Muscle layer of colon (tissue), 2 donors: ENCODE data around the gene MYO1B.

Experiments
- H3K27ac ChIP-seq: one replicate; pipeline ENCODE4 v1.7.0; 2013; ENCODE audit warnings: low read depth, mild to moderate bottlenecking, low read length, moderate library complexity
- H3K27me3 ChIP-seq, 2 donors: one replicate each; pipeline ENCODE4 v1.7.0; 2013; ENCODE audit warnings: low read length in 2 of 2, mild to moderate bottlenecking in 2 of 2; ENCODE audit not compliant: insufficient read depth in 2 of 2, control insufficient read depth in 1 of 2
- H3K36me3 ChIP-seq: one replicate; pipeline ENCODE4 v1.7.0; 2013; ENCODE audit warnings: mild to moderate bottlenecking, low read length; ENCODE audit not compliant: insufficient read depth
- H3K4me1 ChIP-seq: one replicate; pipeline ENCODE4 v1.7.0; 2013; ENCODE audit warnings: mild to moderate bottlenecking, low read length; ENCODE audit not compliant: insufficient read depth
- H3K4me3 ChIP-seq, 2 donors: one replicate each; pipeline ENCODE4 v1.7.0; 2013; ENCODE audit warnings: low read length in 2 of 2, low read depth in 1 of 2, mild to moderate bottlenecking in 1 of 2, moderate library complexity in 1 of 2
- H3K9ac ChIP-seq: one replicate; pipeline ENCODE4 v1.7.0; 2013; ENCODE audit warnings: low read length
- H3K9me3 ChIP-seq: one replicate; pipeline ENCODE4 v1.7.0; 2013; ENCODE audit warnings: mild to moderate bottlenecking, low read length
- donor health status: abdominal sarcoma.
- donor health status: Adenocarcinoma of cecum.

The MYO1B gene

DNA sequence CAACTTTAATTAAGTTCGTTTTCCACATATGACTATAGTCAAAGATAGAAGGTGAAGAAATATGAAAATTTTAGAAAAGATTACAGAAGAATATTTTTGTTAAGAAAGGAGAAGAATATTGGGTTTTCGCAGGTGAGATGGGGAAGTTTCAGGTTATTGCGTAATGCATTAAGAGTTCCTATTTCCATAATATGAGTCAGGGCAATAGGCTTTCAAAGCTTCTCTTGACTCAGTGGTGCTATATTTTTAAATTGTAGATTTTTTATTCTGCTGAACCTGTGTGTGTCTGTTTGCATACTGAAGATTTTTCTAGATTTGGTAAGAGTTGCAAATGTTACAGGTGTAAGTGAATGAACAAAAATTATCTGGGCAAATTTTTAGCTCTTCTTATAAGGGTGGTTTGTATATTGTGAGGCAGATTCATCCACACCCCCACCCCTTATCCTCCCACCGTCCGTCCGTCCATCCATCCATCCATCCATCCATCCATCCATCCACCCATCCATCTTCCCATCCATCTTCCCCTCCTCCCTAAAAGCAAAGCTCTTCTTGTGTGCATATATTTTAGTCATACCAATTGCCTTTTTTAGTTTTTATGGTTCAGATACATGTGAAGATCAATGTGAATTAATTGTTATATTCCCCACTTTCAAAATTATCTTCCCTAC lies 69.6 kb downstream of the MYO1B start:
- H3K9ac ChIP-seq = no peak overlapping the region
- no peak overlapping the region for H3K4me3 ChIP-seq
- no peaks in the 10 kb centered on the region for H3K27me3 ChIP-seq
- no peaks in the 10 kb centered on the region for H3K9me3 ChIP-seq
- H3K36me3 ChIP-seq = no peaks in the 10 kb centered on the region
- H3K4me1 ChIP-seq = peaks cover 9% of the 10 kb centered on the region
- no peak overlapping the region for H3K27ac ChIP-seq

DNA sequence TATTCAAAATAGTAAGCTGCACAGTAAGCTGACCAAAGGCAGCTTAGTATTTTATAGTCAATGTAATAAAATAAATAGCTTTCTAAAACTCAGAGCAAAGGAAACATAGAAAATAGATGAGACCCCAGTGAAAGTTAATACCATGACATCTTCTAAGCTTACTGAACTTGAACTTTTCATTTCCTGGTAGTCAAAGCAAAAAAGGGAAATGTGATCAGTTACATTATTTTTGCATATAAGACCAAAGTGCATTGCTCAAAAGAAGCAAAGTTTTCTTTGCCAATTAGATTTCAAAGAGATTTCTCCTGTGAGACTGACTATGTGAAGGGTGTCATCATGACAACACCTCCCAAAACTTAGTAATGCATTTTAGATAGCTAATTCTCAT lies 70.2 kb downstream of the MYO1B start:
- Histone ChIP-seq H3K4me1 (peaks cover 9% of the 10 kb centered on the region), H3K27ac (no peak overlapping the region), H3K4me3 (no peak overlapping the region), H3K36me3 (no peaks in the 10 kb centered on the region), H3K27me3 (no peaks in the 10 kb centered on the region), H3K9me3 (no peaks in the 10 kb centered on the region), H3K9ac (no peak overlapping the region)

DNA sequence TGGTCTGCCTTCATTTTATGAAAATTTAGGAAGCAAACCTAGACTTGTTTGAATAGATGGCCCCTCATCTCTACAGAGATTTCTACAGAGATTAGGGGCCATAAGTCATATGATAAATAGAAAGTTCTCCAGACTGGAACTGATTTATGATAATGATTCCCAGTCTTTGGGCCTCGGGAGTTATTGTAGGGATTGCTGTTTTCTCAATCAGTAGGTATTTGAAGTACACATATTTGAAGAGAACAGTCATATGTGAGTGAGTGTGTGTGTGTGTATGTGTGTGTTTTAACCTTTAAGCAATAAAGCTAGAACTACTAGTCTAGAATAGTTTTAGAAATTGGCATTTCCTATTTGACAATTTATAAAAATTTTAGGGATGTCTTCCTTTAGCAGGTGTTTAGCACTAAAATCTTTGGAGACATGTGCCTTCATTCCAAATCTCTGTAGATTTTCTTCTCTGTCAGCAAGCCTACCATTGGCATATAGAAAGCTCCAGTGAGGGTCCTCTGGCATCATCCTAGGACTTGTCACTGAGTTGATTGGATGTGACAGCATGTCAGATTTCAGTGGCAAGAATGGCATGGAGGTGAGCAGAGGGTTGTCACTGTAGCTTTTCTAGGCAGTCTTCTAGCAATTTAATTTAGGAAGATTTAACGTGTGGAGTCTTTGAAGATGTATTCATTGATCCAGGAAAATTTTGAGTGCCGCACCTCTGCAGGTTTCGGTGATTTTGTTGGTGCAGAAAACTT lies 71.2 kb downstream of the MYO1B start:
- Histone ChIP-seq H3K9ac (no peak overlapping the region), H3K27ac (no peak overlapping the region), H3K36me3 (no peaks in the 10 kb centered on the region), H3K4me3 (no peak overlapping the region), H3K4me1 (peaks cover 9% of the 10 kb centered on the region), H3K27me3 (no peaks in the 10 kb centered on the region), H3K9me3 (no peaks in the 10 kb centered on the region)

DNA sequence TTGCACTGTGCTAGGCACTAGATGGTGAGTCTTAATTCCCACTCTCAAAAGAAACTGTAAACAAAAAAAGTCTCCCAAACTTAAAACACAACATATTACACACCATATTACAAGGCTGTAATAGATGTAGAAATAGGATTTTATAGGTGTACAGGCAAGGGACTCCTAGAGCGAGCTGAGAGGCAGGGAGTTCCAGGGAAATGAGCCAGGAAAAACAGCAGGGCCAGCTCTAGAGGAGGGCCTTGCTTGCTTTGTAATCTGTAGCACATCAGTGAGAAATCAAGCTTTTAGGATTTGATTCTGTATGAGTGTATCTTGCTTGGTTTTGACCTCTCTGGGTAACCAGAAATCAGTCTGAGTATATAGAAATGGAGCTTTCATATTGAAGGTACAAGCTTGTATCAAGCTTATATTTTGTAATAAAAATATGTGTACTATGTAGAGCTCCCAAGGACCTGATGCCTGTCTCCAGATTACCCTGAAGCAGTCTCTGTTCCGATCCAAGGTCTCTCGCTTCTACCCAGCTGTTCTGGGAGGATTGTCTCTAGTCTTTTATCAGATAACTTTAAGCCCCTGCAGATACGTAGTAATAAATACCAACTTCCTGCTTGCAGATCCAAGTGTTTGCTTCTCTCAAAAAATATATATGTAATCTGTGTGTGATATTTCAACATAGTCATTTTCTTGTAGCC lies 73.0 kb downstream of the MYO1B start:
- H3K9ac ChIP-seq = no peak overlapping the region
- H3K36me3 ChIP-seq = no peaks in the 10 kb centered on the region
- no peak overlapping the region for H3K27ac ChIP-seq
- H3K4me1 ChIP-seq = peaks cover 9% of the 10 kb centered on the region
- no peaks in the 10 kb centered on the region for H3K9me3 ChIP-seq
- no peak overlapping the region for H3K4me3 ChIP-seq
- no peaks in the 10 kb centered on the region for H3K27me3 ChIP-seq

DNA sequence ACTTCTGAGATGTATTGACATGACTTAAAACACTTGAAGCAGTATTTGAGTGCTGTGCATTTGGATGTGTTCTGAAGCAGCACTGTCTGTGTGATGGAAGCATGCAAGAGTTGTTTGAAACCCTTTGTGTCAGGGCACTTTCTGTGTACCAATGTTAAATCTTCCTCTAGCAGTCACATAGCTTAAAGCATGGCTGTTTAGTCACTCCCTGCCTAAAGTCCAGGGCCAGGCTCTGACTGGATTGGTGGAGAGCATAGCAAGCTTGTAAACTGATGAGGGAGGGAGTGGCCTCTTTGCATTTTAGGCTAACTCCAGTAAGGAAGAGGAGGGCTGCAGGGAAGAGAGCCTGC lies 73.5 kb downstream of the MYO1B start:
- Histone ChIP-seq H3K9me3 (no peaks in the 10 kb centered on the region), H3K4me3 (no peak overlapping the region), H3K4me1 (peaks cover 9% of the 10 kb centered on the region), H3K27ac (no peak overlapping the region), H3K36me3 (no peaks in the 10 kb centered on the region), H3K9ac (no peak overlapping the region), H3K27me3 (no peaks in the 10 kb centered on the region)

DNA sequence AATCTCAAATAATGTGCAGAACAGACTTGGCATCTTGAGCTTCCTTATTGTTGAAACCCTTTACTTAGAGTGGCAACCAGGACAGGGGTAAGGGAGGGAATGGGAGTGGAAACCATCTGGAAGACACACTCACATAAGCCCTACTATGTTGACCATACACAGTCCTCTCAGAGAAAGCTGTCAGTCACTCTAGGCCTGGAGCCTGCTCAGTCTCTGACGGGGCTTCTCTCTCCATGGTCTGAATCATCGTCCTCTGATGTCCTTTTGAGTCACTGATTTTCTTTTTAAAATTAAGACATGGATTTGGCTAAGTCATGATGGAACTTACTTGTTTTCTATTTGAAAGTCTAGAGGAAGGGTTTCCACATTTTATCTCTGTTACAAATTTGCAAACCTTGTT lies 74.0 kb downstream of the MYO1B start:
- Histone ChIP-seq H3K27me3 (no peaks in the 10 kb centered on the region), H3K9me3 (no peaks in the 10 kb centered on the region), H3K4me1 (peaks cover 9% of the 10 kb centered on the region), H3K4me3 (no peak overlapping the region), H3K27ac (no peak overlapping the region), H3K36me3 (no peaks in the 10 kb centered on the region), H3K9ac (no peak overlapping the region)

DNA sequence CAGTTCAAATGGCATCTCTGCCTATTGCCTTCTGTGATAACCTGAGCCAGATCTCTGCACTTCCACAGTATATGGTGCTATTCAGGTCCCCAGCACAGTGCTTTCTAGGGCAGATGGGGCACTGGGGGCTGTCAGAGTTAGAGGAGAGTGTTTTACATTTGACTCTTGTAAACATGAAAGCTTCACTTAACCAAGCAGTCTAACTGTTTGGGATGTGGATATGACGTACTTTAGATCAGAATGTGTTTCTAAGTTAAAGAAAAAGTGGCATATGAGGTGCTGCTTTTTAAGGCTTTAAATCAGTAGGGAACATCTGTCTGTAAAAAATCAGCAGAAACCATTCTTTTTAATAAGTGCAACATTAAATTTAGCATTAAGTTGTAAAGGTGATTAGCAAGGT lies 75.7 kb downstream of the MYO1B start:
- Histone ChIP-seq H3K9me3 (no peaks in the 10 kb centered on the region), H3K9ac (no peak overlapping the region), H3K4me3 (no peak overlapping the region), H3K4me1 (peaks cover 9% of the 10 kb centered on the region), H3K27ac (no peak overlapping the region), H3K36me3 (no peaks in the 10 kb centered on the region), H3K27me3 (no peaks in the 10 kb centered on the region)

DNA sequence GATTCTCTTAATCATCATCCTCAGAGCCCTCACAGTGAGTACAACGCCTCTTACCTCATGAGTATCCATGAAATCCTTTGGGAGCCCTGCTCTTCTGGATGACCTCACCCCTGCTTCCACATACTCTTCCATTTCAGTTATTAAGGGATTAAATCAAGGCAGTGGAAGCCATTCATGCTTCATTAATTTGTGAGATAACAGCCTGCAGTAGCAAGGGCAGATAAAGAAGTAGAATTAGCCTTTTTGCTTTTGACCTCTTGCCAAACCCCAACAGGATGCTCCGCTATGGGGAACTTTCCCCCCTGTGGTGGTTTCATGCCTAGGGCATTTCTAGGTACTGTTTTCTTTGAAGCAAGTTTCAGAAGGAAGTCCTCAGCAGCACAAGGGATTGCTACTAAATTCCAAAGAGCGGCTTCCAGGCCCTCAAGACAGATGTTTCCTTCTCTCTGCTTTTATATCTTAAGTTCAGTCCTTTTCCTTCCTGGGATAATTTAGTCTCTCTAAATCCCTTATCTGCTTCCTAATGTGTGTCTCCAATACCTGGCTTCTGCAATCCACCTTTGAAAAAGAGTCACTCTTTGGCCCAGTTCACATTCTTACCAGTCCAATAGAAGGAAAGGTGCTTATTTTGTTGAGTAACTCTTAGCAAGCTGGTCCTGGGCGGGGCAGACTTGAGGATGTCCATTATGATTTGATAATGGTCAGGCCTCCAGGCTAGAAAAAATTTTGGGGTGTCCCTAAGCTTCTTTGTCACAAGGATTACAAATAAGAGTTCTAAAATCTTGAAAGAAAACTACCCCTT lies 76.9 kb downstream of the MYO1B start:
- H3K4me3 ChIP-seq = no peak overlapping the region
- H3K27me3 ChIP-seq = no peaks in the 10 kb centered on the region
- no peak overlapping the region for H3K9ac ChIP-seq
- peaks cover 9% of the 10 kb centered on the region for H3K4me1 ChIP-seq
- H3K27ac ChIP-seq = no peak overlapping the region
- H3K36me3 ChIP-seq = no peaks in the 10 kb centered on the region
- H3K9me3 ChIP-seq = no peaks in the 10 kb centered on the region

DNA sequence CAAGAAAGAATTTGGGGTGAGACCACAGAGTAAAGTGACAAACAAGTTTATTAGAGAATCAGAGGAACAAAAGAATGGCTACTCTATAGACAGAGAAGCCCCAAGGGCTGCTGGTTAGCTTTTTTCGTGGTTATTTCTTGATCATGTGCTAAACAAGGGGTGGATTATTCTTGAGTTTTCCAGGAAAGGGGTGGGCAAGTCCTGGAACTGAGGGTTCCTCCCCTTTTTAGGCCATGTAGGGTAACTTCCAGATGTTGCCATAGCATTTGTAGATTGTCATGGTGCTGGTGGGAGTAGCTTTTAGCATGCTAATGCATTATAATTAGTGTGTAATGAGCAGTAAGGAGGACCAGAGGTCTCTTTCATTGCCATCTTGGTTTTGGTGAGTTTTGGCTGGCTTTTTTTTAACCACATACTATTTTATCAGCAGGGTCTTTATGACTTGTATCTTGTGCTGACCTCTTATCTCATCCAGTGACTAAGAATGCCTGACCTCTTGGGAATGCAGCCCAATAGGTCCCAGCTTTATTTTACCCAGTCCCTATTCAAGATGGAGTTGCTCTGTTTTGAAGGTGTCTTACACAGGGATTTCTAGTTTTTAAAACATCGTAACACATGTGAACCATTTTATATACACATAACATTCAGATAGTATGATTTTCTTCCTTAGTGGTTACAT lies 77.8 kb downstream of the MYO1B start:
- H3K27ac ChIP-seq = no peak overlapping the region
- H3K36me3 ChIP-seq = no peaks in the 10 kb centered on the region
- no peak overlapping the region for H3K9ac ChIP-seq
- H3K4me3 ChIP-seq = no peak overlapping the region
- H3K9me3 ChIP-seq = no peaks in the 10 kb centered on the region
- peaks cover 9% of the 10 kb centered on the region for H3K4me1 ChIP-seq
- H3K27me3 ChIP-seq = no peaks in the 10 kb centered on the region

DNA sequence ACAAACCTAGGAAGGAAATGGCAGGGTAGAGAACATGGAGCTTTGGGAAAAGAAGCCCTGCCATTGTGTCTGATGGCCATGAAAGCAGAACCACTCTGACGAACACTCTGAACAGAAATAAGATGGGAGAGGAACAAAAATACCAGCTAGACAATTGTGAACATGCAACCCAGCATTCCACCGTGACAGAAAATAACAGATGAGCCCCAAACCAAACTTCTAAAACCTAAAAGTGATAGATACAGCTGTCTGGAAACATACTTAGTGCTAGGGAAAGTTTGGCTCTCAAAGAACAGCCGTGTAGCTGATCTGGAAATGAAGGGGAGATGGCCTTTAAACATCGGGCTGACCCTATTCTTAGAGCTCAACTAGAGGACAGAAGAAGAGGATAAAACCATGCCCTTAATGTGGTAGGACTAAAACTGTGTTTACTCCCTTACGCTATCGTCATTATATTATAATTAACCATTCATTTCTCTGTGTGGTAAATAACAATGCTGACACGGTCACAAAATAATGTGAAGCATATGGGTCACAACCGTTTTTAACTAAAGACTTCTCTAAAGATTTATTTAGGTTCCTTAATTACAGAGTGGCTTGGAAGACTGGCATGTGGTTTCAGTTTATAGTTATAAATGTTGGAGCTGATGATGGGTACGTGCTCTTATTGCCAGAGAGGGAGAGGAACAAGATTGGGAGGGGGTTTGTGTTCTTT lies 80.6 kb downstream of the MYO1B start:
- H3K4me1 ChIP-seq = no peaks in the 10 kb centered on the region
- no peak overlapping the region for H3K4me3 ChIP-seq
- H3K36me3 ChIP-seq = no peaks in the 10 kb centered on the region
- no peak overlapping the region for H3K9ac ChIP-seq
- no peaks in the 10 kb centered on the region for H3K9me3 ChIP-seq
- no peak overlapping the region for H3K27ac ChIP-seq
- H3K27me3 ChIP-seq = no peaks in the 10 kb centered on the region
